Stomach (tissue), 9 donors: Measurements from ENCODE around the gene UGT2B7. TPM values are rescaled to one million over a fixed set of nuclear protein-coding genes. Genes with fewer than 3 reads are reported as not detected.
"Not testable (repeated sequence)": the region's sequence is repeated elsewhere in the genome, so short reads cannot be mapped to it uniquely, and the experiment has no call there.

Experiments
- DNase-seq, 2 donors: peaks; one replicate each; pipeline versions ENCODE4 v3.0.0 to v3.0.0-alpha.2; 2013 to 2019
- H3K27ac ChIP-seq, 5 donors: fragments of 200-600 bp in 4 of 5; sonication (generic) in 4 of 5; one replicate each; pipeline ENCODE4 v1.5.1; 2013 to 2019; ENCODE audit warnings: mild to moderate bottlenecking in 1 of 5, moderate library complexity in 1 of 5
- H3K27me3 ChIP-seq, 3 donors: fragments of 200-600 bp; sonication (generic); one replicate each; pipeline ENCODE4 v1.5.1; 2017 to 2019; ENCODE audit warnings: mixed run types in 1 of 3
- H3K36me3 ChIP-seq, 4 donors: fragments of 200-600 bp; sonication (generic); 1 replicate in 3 of 4; 2 replicates in 1 of 4; pipeline ENCODE4 v1.5.1; 2016 to 2019
- H3K4me1 ChIP-seq, 4 donors: fragments of 200-600 bp; sonication (generic); one replicate each; pipeline ENCODE4 v1.5.1; 2016 to 2019
- H3K4me3 ChIP-seq, 4 donors: fragments of 200-600 bp; sonication (generic) in 3 of 4; one replicate each; pipeline ENCODE4 v1.5.1; 2016 to 2019; ENCODE audit warnings: mild to moderate bottlenecking in 1 of 4
- H3K9me3 ChIP-seq, 4 donors: fragments of 200-600 bp; sonication (generic); one replicate each; pipeline ENCODE4 v1.5.1; 2016 to 2019
- EP300 ChIP-seq: sonication (generic); formaldehyde crosslinking; IDR thresholded peaks from one replicate; pipeline ENCODE4 v1.6.1; 2017; ENCODE audit warnings: antibody characterized with exemption
- POLR2A ChIP-seq, 4 donors: fragments of 450-650 bp; IDR thresholded peaks; one replicate each; pipeline ENCODE4 v1.6.1; 2016; ENCODE audit warnings: antibody characterized with exemption in 4 of 4, control low read depth in 2 of 4, mild to moderate bottlenecking in 1 of 4, moderate library complexity in 1 of 4
- POLR2AphosphoS5 ChIP-seq, 3 donors: sonication (generic); formaldehyde crosslinking; IDR thresholded peaks; one replicate each; pipeline ENCODE4 v1.6.1; 2016; ENCODE audit warnings: antibody characterized with exemption in 3 of 3
- WGBS, 5 donors: extraction: QIAGEN DNeasy Blood & Tissue Kit in 3 of 5; methylation state at CpG; one replicate each; pipeline versions ENCODE4 v1.1.5 to v1.1.7; 2013 to 2018; 5-methylcytosine and 5-hydroxymethylcytosine counted together
- intact Hi-C: fragments of 100-400 bp; cut with DNase I; formaldehyde crosslinking; loops from one replicate; pipeline ENCODE4 v1.15.1; 2023; ENCODE audit warnings: low total_unique reads
- polyA plus RNA-seq, 3 donors: library from polyadenylated mRNA; stranded (reverse); fragments of 200-250 nt; gene quantifications; one replicate each; pipeline ENCODE4 v1.2.3, GENCODE V29; 2013
- total RNA-seq, 5 donors: library from RNA; depleted of rRNA; stranded (reverse); fragments of >200 nt; gene quantifications; one replicate each; pipeline versions ENCODE4 v1.1.0 to v1.2.3, GENCODE V29; 2014 to 2016
- TF ChIP-seq, protein P1 (sequence below), 7 experiments: fragments of 450-650 bp in 4 of 7; fragments of 200-600 bp in 3 of 7; sonication (generic) in 3 of 7; IDR thresholded peaks; one replicate each; pipeline ENCODE4 v1.5.1; 2016 to 2019; ENCODE audit warnings: antibody characterized with exemption in 7 of 7, control low read depth in 2 of 7, mild to moderate bottlenecking in 1 of 7
- donor health status: healthy with polysubstance abuse.
- donor health status: Bipolar disorder and iron deficiency.
- donor health status: healthy.

Gene UGT2B7
- total and polyA plus RNA-seq, 8 donors: 0.08 to 1.8 (median 0.34) TPM; not detected in 4

- no peaks in the 10 kb centered on the region for H3K9me3 ChIP-seq
- H3K4me1 ChIP-seq: peaks cover 0 to 16% (median 4%) of the 10 kb centered on the region in 4 donors
- no peak overlapping the region for H3K4me3 ChIP-seq
- TF ChIP-seq, protein P1, sequence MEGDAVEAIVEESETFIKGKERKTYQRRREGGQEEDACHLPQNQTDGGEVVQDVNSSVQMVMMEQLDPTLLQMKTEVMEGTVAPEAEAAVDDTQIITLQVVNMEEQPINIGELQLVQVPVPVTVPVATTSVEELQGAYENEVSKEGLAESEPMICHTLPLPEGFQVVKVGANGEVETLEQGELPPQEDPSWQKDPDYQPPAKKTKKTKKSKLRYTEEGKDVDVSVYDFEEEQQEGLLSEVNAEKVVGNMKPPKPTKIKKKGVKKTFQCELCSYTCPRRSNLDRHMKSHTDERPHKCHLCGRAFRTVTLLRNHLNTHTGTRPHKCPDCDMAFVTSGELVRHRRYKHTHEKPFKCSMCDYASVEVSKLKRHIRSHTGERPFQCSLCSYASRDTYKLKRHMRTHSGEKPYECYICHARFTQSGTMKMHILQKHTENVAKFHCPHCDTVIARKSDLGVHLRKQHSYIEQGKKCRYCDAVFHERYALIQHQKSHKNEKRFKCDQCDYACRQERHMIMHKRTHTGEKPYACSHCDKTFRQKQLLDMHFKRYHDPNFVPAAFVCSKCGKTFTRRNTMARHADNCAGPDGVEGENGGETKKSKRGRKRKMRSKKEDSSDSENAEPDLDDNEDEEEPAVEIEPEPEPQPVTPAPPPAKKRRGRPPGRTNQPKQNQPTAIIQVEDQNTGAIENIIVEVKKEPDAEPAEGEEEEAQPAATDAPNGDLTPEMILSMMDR (IDR thresholded peaks at IDR 0.05): no peak
- intact Hi-C loops: no loop called here
- peak in 1 of 2 donors; percentile 29 for DNase-seq
- H3K36me3 ChIP-seq: no peaks in the 10 kb centered on the region
- no peak overlapping the region for H3K27ac ChIP-seq
- H3K27me3 ChIP-seq: no peaks in the 10 kb centered on the region
- WGBS, 5 donors: 27 to 67% (median 41%) methylated on average over 4 of the region's 4 CpGs
Measured at GRCh38 chr4:69098470-69098869, 2.2 kb downstream of the UGT2B7 start.

- Histone ChIP-seq H3K4me3 (no peak overlapping the region), H3K27ac (no peak overlapping the region), H3K9me3 (no peaks in the 10 kb centered on the region), H3K27me3 (no peaks in the 10 kb centered on the region), H3K36me3 (no peaks in the 10 kb centered on the region), H3K4me1 (peaks cover 0 to 16% (median 4%) of the 10 kb centered on the region in 4 donors)
- TF ChIP-seq, protein P1 (IDR thresholded peaks at IDR 0.05): no peak
- TF ChIP-seq POLR2AphosphoS5 (IDR thresholded peaks at IDR 0.05) (no peak), POLR2A (IDR thresholded peaks at IDR 0.05) (no peak), EP300 (no peak)
- DNase-seq: no peak
- intact Hi-C loops: no loop called here
- 79 to 87% (median 85%) methylated on average over 4 of the region's 4 CpGs for WGBS, 5 donors
Measured at GRCh38 chr4:69099910-69100309, 3.6 kb downstream of the UGT2B7 start.

- H3K27ac ChIP-seq, DNase-seq, H3K27me3 ChIP-seq, H3K36me3 ChIP-seq, H3K4me3 ChIP-seq, H3K9me3 ChIP-seq, H3K4me1 ChIP-seq, intact Hi-C loops: not testable (repeated sequence)
- WGBS, 5 donors: 75 to 82% (median 77%) methylated on average over 2 of the region's 2 CpGs
Measured at GRCh38 chr4:69102668-69103067, 6.4 kb downstream of the UGT2B7 start.

GRCh38 chr4:69104719-69105275 lies 8.5 kb downstream of the UGT2B7 start:
- no peaks in the 10 kb centered on the region for H3K4me1 ChIP-seq
- 42 to 66% (median 48%) methylated on average over 2 of the region's 2 CpGs for WGBS, 5 donors
- no peaks in the 10 kb centered on the region for H3K9me3 ChIP-seq
- intact Hi-C loops: no loop called here
- no peak overlapping the region for H3K4me3 ChIP-seq
- TF ChIP-seq POLR2AphosphoS5 (IDR thresholded peaks at IDR 0.05): no peak
- H3K36me3 ChIP-seq: no peaks in the 10 kb centered on the region
- H3K27ac ChIP-seq: no peak overlapping the region
- no peak for DNase-seq
- no peaks in the 10 kb centered on the region for H3K27me3 ChIP-seq

DNA sequence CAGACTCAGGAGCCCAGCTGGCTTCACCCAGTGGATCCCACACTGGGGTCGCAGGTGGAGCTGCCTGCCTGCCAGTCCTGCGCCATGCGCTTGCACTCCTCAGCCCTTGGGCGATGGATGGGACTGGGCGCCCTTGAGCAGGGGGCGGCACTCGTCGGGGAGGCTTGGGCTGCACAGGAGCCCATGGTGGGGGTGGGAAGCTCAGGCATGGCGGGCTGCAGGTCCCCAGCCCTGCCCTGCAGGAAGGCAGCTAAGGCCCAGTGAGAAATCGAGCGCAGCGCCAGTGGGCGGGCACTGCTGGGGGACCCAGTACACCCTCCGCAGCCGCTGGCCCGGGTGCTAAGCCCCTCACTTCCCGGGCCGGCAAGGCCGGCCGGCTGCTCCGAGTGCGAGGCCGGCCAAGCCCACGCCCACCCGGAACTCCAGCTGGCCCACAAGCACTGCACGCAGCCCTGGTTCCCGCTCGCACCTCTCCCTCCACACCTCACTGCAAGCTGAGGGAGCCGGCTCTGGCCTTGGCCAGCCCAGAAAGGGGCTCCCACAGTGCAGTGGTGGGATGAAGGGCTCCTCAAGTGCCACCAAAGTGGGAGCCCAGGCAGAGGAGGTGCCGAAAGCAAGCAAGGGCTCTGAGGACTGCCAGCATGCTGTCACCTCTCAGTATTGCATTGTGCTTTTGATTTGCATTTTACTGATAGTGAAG lies 19.0 kb downstream of the UGT2B7 start:
- H3K27me3 ChIP-seq, H3K9me3 ChIP-seq, DNase-seq, H3K4me3 ChIP-seq, H3K4me1 ChIP-seq, intact Hi-C loops, H3K36me3 ChIP-seq: not testable (repeated sequence)
- WGBS, 5 donors: 90 to 96% (median 96%) methylated on average over 14 to 30 of the region's 30 CpGs
- H3K27ac ChIP-seq: peak overlapping the region in 1 of 5 donors; percentile 14

GRCh38 chr4:69115851-69116213 lies 19.6 kb downstream of the UGT2B7 start:
- Histone ChIP-seq H3K4me3 (no peak overlapping the region), H3K4me1 (no peaks in the 10 kb centered on the region), H3K9me3 (no peaks in the 10 kb centered on the region), H3K36me3 (no peaks in the 10 kb centered on the region), H3K27me3 (no peaks in the 10 kb centered on the region), H3K27ac (peak overlapping the region in 1 of 5 donors; percentile 54)
- WGBS, 5 donors: 17 to 40% (median 29%) methylated on average over 2 of the region's 2 CpGs
- intact Hi-C loops: no loop called here
- no peak for TF ChIP-seq POLR2AphosphoS5 (IDR thresholded peaks at IDR 0.05)
- no peak for TF ChIP-seq POLR2A (IDR thresholded peaks at IDR 0.05)
- no peak for TF ChIP-seq EP300
- TF ChIP-seq, protein P1 (IDR thresholded peaks at IDR 0.05): no peak
- no peak for DNase-seq
